Jurkat, Clone E6-1 (cell line): ENCODE measurements around the gene KCNK5.

Experiments used
- DNase-seq: peaks from one replicate; pipeline ENCODE4 v3.0.0-alpha.2; 2011; ENCODE audit warnings: low read depth, low spot score
- H3K4me3 ChIP-seq: 2 replicates; pipeline ENCODE4 v1.5.1; 2011; ENCODE audit warnings: mild to moderate bottlenecking, low read length, control low read depth, moderate library complexity

KCNK5 gene

GRCh38 chr6:39157511-39157910, 71.8 kb downstream of the KCNK5 start:
- H3K4me3 ChIP-seq: no peak overlapping the region
- DNase-seq: peak; percentile 4

GRCh38 chr6:39156801-39157200, 72.5 kb downstream of the KCNK5 start:
- H3K4me3 ChIP-seq: no peak overlapping the region
- no peak for DNase-seq

- H3K4me3 ChIP-seq: no peak overlapping the region
- DNase-seq: no peak
Measured at GRCh38 chr6:39154705-39155104, 74.6 kb downstream of the KCNK5 start.

GRCh38 chr6:39153766-39154397, 75.4 kb downstream of the KCNK5 start:
- DNase-seq: peak; percentile 15
- no peak overlapping the region for H3K4me3 ChIP-seq

- no peak for DNase-seq
Measured at GRCh38 chr6:39152262-39152661, 77.0 kb downstream of the KCNK5 start.

GRCh38 chr6:39151211-39151610, 78.1 kb downstream of the KCNK5 start:
- no peak overlapping the region for H3K4me3 ChIP-seq
- DNase-seq: no peak

More at GRCh38 chr6:39152262-39152661, 77.0 kb downstream of the KCNK5 start:
- H3K4me3 ChIP-seq: no peak overlapping the region

- H3K4me3 ChIP-seq: no peak overlapping the region
- DNase-seq: no peak
Measured at GRCh38 chr6:39144481-39145173, 84.6 kb downstream of the KCNK5 start.

GRCh38 chr6:39143238-39143930, 85.9 kb downstream of the KCNK5 start:
- no peak overlapping the region for H3K4me3 ChIP-seq
- no peak for DNase-seq

- DNase-seq: no peak
- no peak overlapping the region for H3K4me3 ChIP-seq
Measured at GRCh38 chr6:39140556-39141167, 88.6 kb downstream of the KCNK5 start.
